NCI-H1694 treated with DMSO at 0.1 percent for 48 hours (cell line): ENCODE data around the gene EIF4A2.

Source experiments
- DNase-seq: peaks from one replicate; lab custom pipeline; 2025; lab: John Stamatoyannopoulos, UW

EIF4A2 gene

GRCh38 chr3:186783058-186783730 is at the start of gene EIF4A2:
EIF4A2 (plus strand) TSS chr3:186783577; CDS start chr3:186783611, 34 bp downstream.
- DNase-seq: peak; percentile 76

- no peak for DNase-seq
Measured at GRCh38 chr3:186742618-186743380, 40.6 kb upstream of the EIF4A2 start.

GRCh38 chr3:186743666-186744065 is 39.7 kb upstream of the EIF4A2 start:
- no peak for DNase-seq

- DNase-seq: no peak
Measured at GRCh38 chr3:186746008-186746407, 37.4 kb upstream of the EIF4A2 start.

- DNase-seq: no peak
Measured at GRCh38 chr3:186750316-186750715, 33.1 kb upstream of the EIF4A2 start.

- DNase-seq: no peak
Measured at GRCh38 chr3:186751480-186751879, 31.9 kb upstream of the EIF4A2 start.

DNA sequence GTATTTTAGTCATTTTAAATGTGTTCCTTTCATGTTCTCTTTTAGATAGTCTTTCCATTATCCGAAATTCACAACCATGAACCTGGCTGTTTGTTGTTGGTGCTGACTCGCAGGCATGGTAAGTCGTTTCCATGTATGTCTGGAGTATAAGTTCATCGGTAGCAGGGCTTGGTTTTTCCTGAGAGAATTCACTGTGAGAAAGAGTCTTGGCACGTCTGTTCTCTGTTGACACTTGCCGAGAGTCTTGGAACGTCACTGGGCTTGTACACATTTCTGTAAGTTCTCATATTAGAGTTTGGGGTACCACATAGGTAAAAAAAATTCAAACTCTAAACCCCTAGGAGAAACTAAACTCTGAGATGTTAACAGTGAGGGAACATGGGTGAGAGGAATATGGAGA is 29.4 kb upstream of the EIF4A2 start:
- no peak for DNase-seq

DNA sequence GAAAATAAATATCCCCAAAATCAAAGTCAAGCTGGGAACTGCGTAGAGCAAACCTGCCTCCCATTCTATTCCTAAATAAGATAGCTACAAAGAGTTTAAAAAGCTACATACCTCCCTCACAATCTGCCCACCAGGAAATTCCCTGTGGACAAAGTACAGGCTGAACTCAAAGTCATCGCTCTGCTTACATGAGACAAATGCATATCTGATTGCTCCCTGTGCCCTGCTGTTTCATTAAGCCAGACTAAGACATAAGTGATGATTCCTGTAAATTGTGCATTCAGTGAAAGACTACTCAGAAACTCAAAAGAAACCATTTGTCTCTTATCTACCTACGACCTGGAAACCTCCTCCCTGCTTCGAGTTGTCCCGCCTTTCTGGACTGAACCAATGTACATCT is 28.5 kb upstream of the EIF4A2 start:
- DNase-seq: no peak

DNA sequence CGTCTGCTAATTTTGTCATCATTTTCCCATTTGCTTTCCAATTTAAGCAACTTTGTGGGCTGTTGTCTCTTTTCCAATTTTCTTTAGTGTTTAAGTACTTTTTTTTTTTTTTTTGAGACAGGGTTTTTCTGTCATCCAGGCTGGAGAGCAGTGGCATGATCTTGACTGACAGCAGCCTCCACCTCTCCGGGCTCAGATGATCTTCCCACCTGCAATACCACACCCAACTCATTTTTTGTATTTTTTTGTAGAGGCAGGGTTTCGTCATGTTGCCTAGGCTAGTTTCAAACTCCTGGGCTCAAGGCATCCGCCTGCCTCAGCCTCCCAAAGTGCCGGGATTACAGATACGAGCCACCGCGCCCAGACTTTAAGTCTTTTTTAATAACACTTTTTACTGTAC is 26.2 kb upstream of the EIF4A2 start:
- no peak for DNase-seq

GRCh38 chr3:186757686-186758220 is 25.6 kb upstream of the EIF4A2 start:
- no peak for DNase-seq

GRCh38 chr3:186759231-186759930 is 24.0 kb upstream of the EIF4A2 start:
- DNase-seq: no peak

- DNase-seq: no peak
Measured at GRCh38 chr3:186760141-186760833, 23.1 kb upstream of the EIF4A2 start.

DNA sequence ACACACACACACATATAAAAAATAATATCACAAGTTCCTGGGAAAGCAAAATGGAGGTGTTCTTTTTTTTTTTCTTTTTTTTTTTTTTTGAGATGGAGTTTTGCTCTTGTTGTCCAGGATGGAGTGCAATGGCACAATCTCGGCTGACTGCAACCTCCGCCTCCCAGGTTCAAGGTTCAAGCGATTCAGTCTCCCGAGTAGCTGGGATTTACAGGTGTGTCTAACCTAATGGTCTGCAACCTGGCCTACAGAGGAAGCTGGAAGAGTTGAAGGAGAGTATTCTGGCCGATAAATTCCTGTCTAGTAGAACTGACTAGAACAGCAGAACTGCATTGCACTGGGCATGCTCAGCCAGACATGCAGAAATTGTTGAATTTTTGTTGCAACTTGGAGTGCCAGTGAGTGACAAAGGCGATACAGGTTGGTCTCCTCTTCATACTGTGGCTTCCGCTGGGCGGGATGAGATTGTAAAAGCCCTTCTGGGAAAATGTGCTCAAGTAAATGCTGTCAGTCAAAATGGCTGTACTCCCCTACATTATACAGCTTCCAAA is 22.4 kb upstream of the EIF4A2 start:
- DNase-seq: no peak

GRCh38 chr3:186772281-186772694 is 11.1 kb upstream of the EIF4A2 start:
- DNase-seq: no peak

DNA sequence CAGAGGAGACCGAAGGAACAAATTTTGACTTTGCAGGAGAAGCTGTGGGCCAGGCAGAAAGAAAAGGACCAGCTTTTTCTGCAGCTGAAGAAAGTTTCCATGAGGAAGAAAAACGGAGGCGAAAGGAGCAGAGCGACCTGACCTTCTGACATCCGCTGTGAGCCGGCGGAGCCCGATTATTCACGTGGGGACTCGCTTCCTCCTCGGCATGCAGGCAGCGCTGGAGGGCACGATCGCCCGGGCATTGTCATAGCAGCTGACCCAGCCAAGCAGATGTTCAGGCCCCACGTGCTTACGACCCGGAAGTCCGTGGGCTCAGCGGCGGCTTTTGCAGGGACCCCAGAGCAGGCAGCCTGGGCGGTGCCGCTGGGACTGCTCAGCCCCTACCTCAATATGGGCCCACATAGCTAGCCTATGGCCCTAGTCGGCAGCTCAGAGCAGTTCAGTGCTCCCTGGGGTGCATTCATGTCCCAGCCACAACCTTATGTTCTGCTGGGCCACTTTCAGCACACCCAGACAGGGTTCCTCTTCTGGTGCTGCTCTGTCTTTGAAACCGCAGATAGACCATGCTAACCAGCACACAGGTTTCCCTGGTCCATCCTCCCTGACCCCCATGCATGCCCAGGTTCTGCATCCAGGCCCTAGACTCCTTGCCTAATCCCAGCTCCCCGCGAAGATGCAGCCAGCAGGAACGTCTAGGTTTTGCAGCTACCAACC is 10.5 kb upstream of the EIF4A2 start:
- no peak for DNase-seq

- DNase-seq: no peak
Measured at GRCh38 chr3:186775999-186776398, 7.4 kb upstream of the EIF4A2 start.

GRCh38 chr3:186779204-186779603 is 4.2 kb upstream of the EIF4A2 start:
- DNase-seq: no peak

GRCh38 chr3:186782542-186783057 is 777 bp upstream of the EIF4A2 start:
- peak; percentile 63 for DNase-seq

- no peak for DNase-seq
Measured at GRCh38 chr3:186783731-186784515, 546 bp downstream of the EIF4A2 start.
